Kidney (tissue), 14 donors: ENCODE measurements around the gene GNAT2. TPM values are rescaled to one million over a fixed set of nuclear protein-coding genes. Genes with fewer than 3 reads are reported as not detected.

Experiments used
- DNase-seq, 5 donors: peaks; one replicate each; pipeline ENCODE4 v3.0.0-alpha.2; 2013 to 2020
- FAIRE-seq: peaks from 2 replicates; lab custom pipeline; 2012; peaks lifted over from hg19 to GRCh38; lab: Jason Lieb, UNC
- H3K27ac ChIP-seq, 2 donors: one replicate each; pipeline ENCODE4 v1.7.0; 2013; ENCODE audit warnings: low read depth in 2 of 2, low read length in 2 of 2, inconsistent platforms in 1 of 2
- H3K27me3 ChIP-seq: one replicate; pipeline ENCODE4 v1.7.1; 2013; ENCODE audit warnings: low read length, inconsistent platforms; ENCODE audit not compliant: control insufficient read depth, insufficient read depth
- H3K36me3 ChIP-seq, 3 donors: one replicate each; pipeline versions ENCODE4 v1.7.0 to v1.7.1; 2013; ENCODE audit warnings: low read length in 3 of 3, control low read depth in 1 of 3, inconsistent platforms in 1 of 3; ENCODE audit not compliant: insufficient read depth in 3 of 3, control insufficient read depth in 2 of 3
- H3K4me1 ChIP-seq, 3 donors: one replicate each; pipeline versions ENCODE4 v1.7.0 to v1.7.1; 2013; ENCODE audit warnings: low read length in 3 of 3, inconsistent platforms in 1 of 3, low read depth in 1 of 3; ENCODE audit not compliant: control insufficient read depth in 2 of 3, insufficient read depth in 2 of 3
- H3K4me3 ChIP-seq, 3 donors: one replicate each; pipeline versions ENCODE4 v1.7.0 to v1.8.1; 2013; ENCODE audit warnings: low read length in 3 of 3, control low read depth in 1 of 3, inconsistent platforms in 1 of 3
- H3K9ac ChIP-seq, 3 donors: one replicate each; pipeline versions ENCODE4 v1.7.0 to v1.7.1; 2013; ENCODE audit warnings: low read length in 3 of 3, control low read depth in 1 of 3, inconsistent platforms in 1 of 3
- H3K9me3 ChIP-seq, 3 donors: one replicate each; pipeline versions ENCODE4 v1.7.0 to v1.7.1; 2013; ENCODE audit warnings: low read length in 3 of 3, control low read depth in 1 of 3, inconsistent platforms in 1 of 3; ENCODE audit not compliant: control insufficient read depth in 2 of 3, insufficient read depth in 1 of 3
- intact Hi-C: fragments of 100-400 bp; cut with DNase I; formaldehyde crosslinking; loops from one replicate; pipeline ENCODE4 v1.11.1; 2022
- polyA plus RNA-seq: library from polyadenylated mRNA; stranded (reverse); fragments of 350-450 nt; fragmentation: Illumina TruSeq; extraction: RNeasy Lipid Tissue Mini Kit (QIAGEN cat#74804); gene quantifications from one replicate; pipeline ENCODE4 v1.2.3, GENCODE V29; 2014; ENCODE audit warnings: low read depth, low replicate concordance; ENCODE audit not compliant: insufficient read depth
- total RNA-seq: library from RNA; stranded (reverse); fragmentation: NEBNext Ultra II Directional; extraction: Animal tissue kit (Norgen Biotek cat#: 25700); gene quantifications from one replicate; pipeline ENCODE4 v1.2.1, GENCODE V29; 2021
- TF ChIP-seq, protein P1 (sequence below): IDR thresholded peaks from 3 replicates; pipeline ENCODE4 v1.5.1; 2012; ENCODE audit warnings: mild to moderate bottlenecking, moderate library complexity, borderline replicate concordance; ENCODE audit not compliant: insufficient read depth; ENCODE audit errors: extremely low read depth
- donor health status: control.
- donor health status: control.
- donor health status: control.
- donor health status: control.
- donor health status: control.
- donor health status: DM: yes; HTN: yes; CAD: no.
- donor health status: Normal renal cell carcinoma (clear cell type).

The GNAT2 gene
- total and polyA plus RNA-seq, 2 donors from 2014 or later, result not detected

DNA sequence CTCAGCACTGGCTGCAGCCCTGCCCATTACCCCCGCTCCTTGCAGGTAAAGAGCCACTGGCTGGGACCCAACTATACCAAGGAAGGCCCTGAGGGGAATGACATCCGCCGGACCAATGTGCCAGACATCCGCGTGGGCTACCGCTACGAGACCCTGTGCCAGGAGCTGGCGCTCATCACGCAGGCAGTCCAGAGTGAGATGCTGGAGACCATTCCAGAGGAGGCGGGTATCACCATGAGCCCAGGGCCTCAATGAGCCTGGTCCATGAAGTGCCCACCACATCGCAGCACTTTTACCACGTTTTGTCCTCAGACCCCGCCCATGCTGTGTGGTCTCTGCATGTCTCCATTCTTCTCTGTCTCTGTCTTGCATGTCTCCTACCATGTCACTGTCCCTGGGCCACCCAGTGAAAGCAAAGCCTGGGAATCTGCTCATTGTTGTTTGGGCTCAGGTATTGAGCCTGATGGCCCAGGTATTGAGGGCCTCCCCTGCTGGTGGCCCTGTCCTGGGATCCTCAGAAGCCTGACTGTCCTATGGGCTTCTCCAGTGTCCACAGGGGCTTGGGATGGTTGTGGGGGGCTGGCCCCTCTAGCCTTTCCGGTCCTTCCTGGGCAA, 11.6 kb upstream of the GNAT2 start:
- FAIRE-seq (no peak), DNase-seq (no peak)
- Histone ChIP-seq H3K9me3 (no peaks in the 10 kb centered on the region), H3K27me3 (no peaks in the 10 kb centered on the region), H3K4me3 (no peak overlapping the region), H3K9ac (no peak overlapping the region), H3K36me3 (peaks cover 2 to 39% (median 17%) of the 10 kb centered on the region in 3 donors), H3K27ac (no peak overlapping the region), H3K4me1 (peaks cover 0 to 4% (median 0%) of the 10 kb centered on the region in 3 donors)
- TF ChIP-seq, protein P1, sequence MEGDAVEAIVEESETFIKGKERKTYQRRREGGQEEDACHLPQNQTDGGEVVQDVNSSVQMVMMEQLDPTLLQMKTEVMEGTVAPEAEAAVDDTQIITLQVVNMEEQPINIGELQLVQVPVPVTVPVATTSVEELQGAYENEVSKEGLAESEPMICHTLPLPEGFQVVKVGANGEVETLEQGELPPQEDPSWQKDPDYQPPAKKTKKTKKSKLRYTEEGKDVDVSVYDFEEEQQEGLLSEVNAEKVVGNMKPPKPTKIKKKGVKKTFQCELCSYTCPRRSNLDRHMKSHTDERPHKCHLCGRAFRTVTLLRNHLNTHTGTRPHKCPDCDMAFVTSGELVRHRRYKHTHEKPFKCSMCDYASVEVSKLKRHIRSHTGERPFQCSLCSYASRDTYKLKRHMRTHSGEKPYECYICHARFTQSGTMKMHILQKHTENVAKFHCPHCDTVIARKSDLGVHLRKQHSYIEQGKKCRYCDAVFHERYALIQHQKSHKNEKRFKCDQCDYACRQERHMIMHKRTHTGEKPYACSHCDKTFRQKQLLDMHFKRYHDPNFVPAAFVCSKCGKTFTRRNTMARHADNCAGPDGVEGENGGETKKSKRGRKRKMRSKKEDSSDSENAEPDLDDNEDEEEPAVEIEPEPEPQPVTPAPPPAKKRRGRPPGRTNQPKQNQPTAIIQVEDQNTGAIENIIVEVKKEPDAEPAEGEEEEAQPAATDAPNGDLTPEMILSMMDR, result no peak
- intact Hi-C loops, result no loop called here

DNA sequence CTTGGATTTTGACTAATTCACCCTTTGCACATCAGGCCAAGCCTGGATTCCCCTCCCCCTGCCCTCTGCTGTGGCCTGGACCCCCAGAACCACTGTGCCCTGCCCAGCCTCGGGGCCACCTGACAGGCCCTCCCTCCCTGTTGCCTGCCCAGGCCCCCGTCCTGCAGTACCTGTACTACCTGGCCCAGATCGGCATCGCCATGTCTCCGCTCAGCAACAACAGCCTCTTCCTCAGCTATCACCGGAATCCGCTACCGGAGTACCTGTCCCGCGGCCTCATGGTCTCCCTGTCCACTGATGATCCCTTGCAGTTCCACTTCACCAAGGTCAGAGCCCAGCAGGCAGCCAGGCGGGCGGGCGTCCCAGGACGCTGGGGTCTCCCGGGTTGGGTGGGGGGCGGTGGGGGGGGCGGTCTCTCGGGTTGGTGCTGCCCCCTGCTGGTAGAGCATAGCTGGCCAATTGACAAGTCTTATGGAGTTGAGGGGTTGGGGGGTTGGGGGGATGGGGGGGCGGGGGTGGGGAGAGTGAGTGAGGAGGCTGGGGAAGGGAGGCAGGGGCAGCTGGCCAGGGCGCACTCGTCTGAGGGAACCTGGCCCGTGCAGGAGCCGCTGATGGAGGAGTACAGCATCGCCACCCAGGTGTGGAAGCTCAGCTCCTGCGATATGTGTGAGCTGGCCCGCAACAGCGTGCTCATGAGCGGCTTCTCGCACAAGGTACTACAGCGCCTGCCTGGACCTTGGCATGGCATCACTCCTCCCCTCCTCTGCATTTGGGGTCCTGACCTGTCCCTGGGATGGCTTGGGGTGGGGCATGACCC, 10.9 kb upstream of the GNAT2 start:
- H3K4me3 ChIP-seq, result no peak overlapping the region
- intact Hi-C loops, result no loop called here
- no peak overlapping the region for H3K27ac ChIP-seq
- H3K9ac ChIP-seq, result no peak overlapping the region
- TF ChIP-seq, protein P1, result peak; percentile 40
- peak in 1 of 5 donors; percentile 76 for DNase-seq
- no peaks in the 10 kb centered on the region for H3K9me3 ChIP-seq
- no peaks in the 10 kb centered on the region for H3K27me3 ChIP-seq
- no peak for FAIRE-seq
- peaks cover 2 to 39% (median 17%) of the 10 kb centered on the region in 3 donors for H3K36me3 ChIP-seq
- peaks cover 0 to 4% (median 0%) of the 10 kb centered on the region in 3 donors for H3K4me1 ChIP-seq

DNA sequence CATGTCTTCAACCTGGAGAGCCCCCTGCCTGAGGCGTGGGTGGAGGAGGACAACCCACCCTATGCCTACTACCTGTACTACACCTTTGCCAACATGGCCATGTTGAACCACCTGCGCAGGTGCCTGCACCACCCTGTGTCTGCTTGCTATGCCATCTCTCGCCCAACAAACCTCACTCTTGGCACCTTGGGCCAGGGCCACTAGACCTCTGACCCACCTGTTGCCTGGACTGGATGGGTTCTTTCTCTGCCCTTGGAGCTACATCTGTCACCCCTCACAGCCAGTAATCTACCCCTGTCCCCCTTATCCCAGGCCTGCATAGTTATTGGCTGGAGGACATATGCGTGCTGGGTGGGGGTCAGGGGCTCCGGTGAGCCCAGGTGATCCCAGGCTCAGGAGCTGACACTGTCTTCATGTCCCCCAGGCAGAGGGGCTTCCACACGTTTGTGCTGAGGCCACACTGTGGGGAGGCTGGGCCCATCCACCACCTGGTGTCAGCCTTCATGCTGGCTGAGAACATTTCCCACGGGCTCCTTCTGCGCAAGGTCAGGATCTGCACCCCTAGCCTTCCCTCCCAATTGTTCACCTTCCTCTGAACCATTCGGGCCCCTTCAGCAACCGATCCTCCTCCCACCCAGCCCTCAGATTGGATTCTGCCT, 10.1 kb upstream of the GNAT2 start:
- DNase-seq, result no peak
- Histone ChIP-seq H3K4me1 (peaks cover 0 to 1% (median 0%) of the 10 kb centered on the region in 3 donors), H3K27me3 (no peaks in the 10 kb centered on the region), H3K9ac (no peak overlapping the region), H3K36me3 (peaks cover 2 to 39% (median 17%) of the 10 kb centered on the region in 3 donors), H3K9me3 (no peaks in the 10 kb centered on the region), H3K27ac (no peak overlapping the region), H3K4me3 (no peak overlapping the region)
- intact Hi-C loops, result loop anchor here (10.0 kb wide), 1 partner anchor 95 kb away; the partner anchor contains the start of gene GPR61
- no peak for FAIRE-seq
- TF ChIP-seq, protein P1, result no peak
